Subcutaneous abdominal adipose tissue (tissue), 5 donors: ENCODE results near the gene ZFHX3.
"Not testable (repeated sequence)": the region's sequence is repeated elsewhere in the genome, so short reads cannot be mapped to it uniquely, and the experiment has no call there.

Experiments used
- H3K27ac ChIP-seq: one replicate; pipeline ENCODE4 v1.7.0; 2013; ENCODE audit warnings: low read depth, mild to moderate bottlenecking, inconsistent platforms, low read length, moderate library complexity
- H3K27me3 ChIP-seq, 5 donors: one replicate each; pipeline ENCODE4 v1.7.0; 2013; ENCODE audit warnings: low read length in 5 of 5, inconsistent platforms in 1 of 5; ENCODE audit not compliant: control insufficient read depth in 5 of 5, insufficient read depth in 4 of 5
- H3K36me3 ChIP-seq, 5 donors: one replicate each; pipeline ENCODE4 v1.7.0; 2013; ENCODE audit warnings: low read length in 5 of 5; ENCODE audit not compliant: control insufficient read depth in 5 of 5, insufficient read depth in 5 of 5
- H3K4me1 ChIP-seq, 5 donors: one replicate each; pipeline ENCODE4 v1.7.0; 2013; ENCODE audit warnings: low read length in 5 of 5, mild to moderate bottlenecking in 3 of 5, moderate library complexity in 1 of 5; ENCODE audit not compliant: control insufficient read depth in 5 of 5, insufficient read depth in 5 of 5
- H3K4me3 ChIP-seq, 5 donors: one replicate each; pipeline ENCODE4 v1.7.0; 2013; ENCODE audit warnings: low read length in 5 of 5, low read depth in 1 of 5
- H3K9ac ChIP-seq, 5 donors: one replicate each; pipeline ENCODE4 v1.7.0; 2013; ENCODE audit warnings: low read length in 5 of 5, mild to moderate bottlenecking in 4 of 5, moderate library complexity in 3 of 5
- H3K9me3 ChIP-seq, 5 donors: one replicate each; pipeline ENCODE4 v1.7.0; 2013; ENCODE audit warnings: low read length in 5 of 5; ENCODE audit not compliant: control insufficient read depth in 5 of 5
- donor health status: healthy.
- donor health status: healthy.
- donor health status: healthy.
- donor health status: healthy.
- donor health status: healthy.

The ZFHX3 gene

DNA sequence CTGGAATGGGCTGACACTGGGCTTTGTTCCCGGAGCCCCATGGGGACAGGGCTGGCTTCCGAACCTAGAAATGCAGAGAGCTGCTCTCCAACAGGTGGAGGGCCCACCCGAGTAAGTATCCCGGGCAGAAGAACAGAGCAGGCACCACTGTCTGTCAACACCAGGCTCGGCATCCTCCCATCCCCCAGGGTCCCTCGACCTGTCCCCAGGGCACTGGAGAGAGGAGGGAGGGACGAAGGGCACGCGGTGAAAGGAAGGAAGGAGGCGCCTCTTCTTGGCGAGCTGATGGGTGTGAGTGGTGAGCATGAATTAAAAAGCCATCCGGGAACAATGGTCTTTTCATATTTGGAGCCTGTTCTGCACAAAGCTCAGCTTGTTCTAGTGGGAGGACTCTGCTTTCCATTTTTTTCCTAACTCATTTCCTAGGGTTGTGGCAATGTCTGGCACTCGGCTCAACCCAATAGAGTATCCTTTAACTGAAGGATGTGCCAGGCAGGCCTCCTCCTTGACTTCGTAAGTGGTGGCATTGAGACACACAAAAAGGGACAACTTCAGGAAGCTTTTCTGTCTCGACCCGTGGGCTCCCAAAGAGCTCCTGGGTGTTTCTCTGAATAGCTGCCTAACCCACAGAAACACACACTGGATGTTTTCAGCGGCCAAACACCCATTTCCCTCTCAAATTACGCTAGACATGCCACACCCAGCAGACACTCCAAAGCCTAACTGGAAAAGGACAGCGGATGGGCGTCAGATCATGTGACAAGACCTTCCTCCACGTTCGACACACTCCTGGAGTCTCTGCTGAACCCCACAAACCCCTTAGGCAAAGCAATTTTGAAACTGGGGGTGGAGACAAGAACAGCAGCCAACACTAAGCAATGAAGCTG lies 47.7 kb downstream of the ZFHX3 start:
- Histone ChIP-seq H3K27me3 (peaks cover 0 to 3% (median 0%) of the 10 kb centered on the region in 5 donors), H3K36me3 (no peaks in the 10 kb centered on the region), H3K9ac (peak overlapping the region in 2 of 5 donors; percentile 11 to 57), H3K9me3 (peaks cover 0 to 5% (median 5%) of the 10 kb centered on the region in 5 donors), H3K4me3 (peak overlapping the region; percentile 15 to 56 (median 40)), H3K27ac (peak overlapping the region; percentile 26), H3K4me1 (peaks cover 14 to 59% (median 43%) of the 10 kb centered on the region in 5 donors)

DNA sequence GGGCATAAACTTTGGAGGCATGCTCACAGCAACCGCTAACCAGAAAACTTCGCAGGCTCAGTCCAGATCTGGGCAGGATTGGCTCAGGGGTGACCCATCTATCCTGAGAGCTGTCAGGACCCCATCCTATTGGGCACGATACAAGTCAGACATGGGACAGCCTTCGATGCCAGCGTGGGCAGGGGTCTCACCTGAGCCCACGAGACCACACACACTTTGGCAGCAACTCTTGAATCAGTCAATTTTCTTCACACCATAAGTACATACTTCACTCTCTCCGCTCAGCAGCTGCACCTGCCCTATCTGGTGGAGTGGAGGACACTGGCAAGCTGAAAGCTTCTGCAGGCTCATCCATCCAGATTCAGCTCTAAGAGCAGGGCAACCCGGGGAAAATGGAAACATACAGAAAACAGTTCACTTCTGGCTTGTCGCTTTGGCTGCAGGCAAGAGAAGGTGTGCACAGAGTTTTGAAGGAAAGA lies 48.3 kb downstream of the ZFHX3 start:
- no peaks in the 10 kb centered on the region for H3K36me3 ChIP-seq
- H3K9me3 ChIP-seq = peaks cover 0 to 5% (median 5%) of the 10 kb centered on the region in 5 donors
- H3K4me3 ChIP-seq = peak overlapping the region in 3 of 5 donors; percentile 35 to 56 (median 49)
- H3K4me1 ChIP-seq = peaks cover 14 to 56% (median 46%) of the 10 kb centered on the region in 5 donors
- peaks cover 0 to 3% (median 0%) of the 10 kb centered on the region in 5 donors for H3K27me3 ChIP-seq
- no peak overlapping the region for H3K9ac ChIP-seq
- H3K27ac ChIP-seq = no peak overlapping the region

- H3K9me3 ChIP-seq = peaks cover 0 to 5% (median 5%) of the 10 kb centered on the region in 5 donors
- H3K4me1 ChIP-seq = peaks cover 14 to 61% (median 52%) of the 10 kb centered on the region in 5 donors
- H3K36me3 ChIP-seq = no peaks in the 10 kb centered on the region
- no peak overlapping the region for H3K4me3 ChIP-seq
- H3K27me3 ChIP-seq = peaks cover 0 to 3% (median 0%) of the 10 kb centered on the region in 5 donors
- H3K9ac ChIP-seq = peak overlapping the region in 1 of 5 donors; percentile 1
- peak overlapping the region; percentile 59 for H3K27ac ChIP-seq
Observed at GRCh38 chr16:72997141-72997542, 50.8 kb downstream of the ZFHX3 start.

DNA sequence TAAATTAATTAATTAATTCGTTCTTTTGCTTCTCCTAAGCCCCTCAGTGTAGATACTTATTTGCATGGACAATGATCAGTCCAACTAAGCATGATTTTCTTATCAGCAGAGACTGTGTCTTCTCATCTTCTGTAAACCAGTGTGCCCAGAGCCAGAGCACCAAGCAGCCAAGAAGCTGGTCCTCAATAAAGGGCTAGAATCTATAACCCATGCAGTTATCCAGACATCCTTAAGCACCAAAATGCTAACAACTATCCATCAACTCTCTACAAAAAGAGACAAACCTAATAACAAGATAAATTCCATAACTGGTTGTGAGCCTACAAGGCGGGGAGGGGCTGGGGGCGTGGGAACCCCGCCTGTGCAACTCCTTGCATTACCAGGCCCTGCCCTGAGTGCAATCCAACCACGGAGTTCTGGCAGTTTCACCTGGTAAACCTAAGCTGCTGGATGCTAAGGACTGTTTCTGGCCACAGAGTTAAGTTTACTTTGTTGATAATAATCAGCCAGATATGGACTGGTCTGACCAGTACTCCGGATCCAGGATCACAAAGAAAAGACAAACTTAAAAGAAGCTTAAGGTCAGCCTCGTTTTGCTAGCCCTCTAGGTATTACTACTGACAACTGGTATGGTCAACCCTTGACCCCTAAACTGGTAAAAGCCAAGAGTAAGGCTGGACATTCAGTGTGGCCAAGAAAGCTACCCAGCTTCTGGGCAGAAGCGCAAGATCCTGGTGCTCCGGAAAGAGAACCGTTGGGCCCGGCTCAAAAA lies 51.5 kb downstream of the ZFHX3 start:
- Histone ChIP-seq H3K4me1 (peaks cover 14 to 66% (median 58%) of the 10 kb centered on the region in 5 donors), H3K9ac (peak overlapping the region in 1 of 5 donors; percentile 1), H3K4me3 (no peak overlapping the region), H3K9me3 (peaks cover 0 to 5% (median 5%) of the 10 kb centered on the region in 5 donors), H3K27ac (peak overlapping the region; percentile 59), H3K27me3 (peaks cover 0 to 3% (median 0%) of the 10 kb centered on the region in 5 donors), H3K36me3 (no peaks in the 10 kb centered on the region)

GRCh38 chr16:72995882-72996270 lies 52.1 kb downstream of the ZFHX3 start:
- not testable (repeated sequence) for H3K4me3 ChIP-seq, H3K27me3 ChIP-seq, H3K36me3 ChIP-seq, H3K9ac ChIP-seq, H3K9me3 ChIP-seq, H3K27ac ChIP-seq
- H3K4me1 ChIP-seq = peaks cover 14 to 69% (median 57%) of the 10 kb centered on the region in 5 donors

DNA sequence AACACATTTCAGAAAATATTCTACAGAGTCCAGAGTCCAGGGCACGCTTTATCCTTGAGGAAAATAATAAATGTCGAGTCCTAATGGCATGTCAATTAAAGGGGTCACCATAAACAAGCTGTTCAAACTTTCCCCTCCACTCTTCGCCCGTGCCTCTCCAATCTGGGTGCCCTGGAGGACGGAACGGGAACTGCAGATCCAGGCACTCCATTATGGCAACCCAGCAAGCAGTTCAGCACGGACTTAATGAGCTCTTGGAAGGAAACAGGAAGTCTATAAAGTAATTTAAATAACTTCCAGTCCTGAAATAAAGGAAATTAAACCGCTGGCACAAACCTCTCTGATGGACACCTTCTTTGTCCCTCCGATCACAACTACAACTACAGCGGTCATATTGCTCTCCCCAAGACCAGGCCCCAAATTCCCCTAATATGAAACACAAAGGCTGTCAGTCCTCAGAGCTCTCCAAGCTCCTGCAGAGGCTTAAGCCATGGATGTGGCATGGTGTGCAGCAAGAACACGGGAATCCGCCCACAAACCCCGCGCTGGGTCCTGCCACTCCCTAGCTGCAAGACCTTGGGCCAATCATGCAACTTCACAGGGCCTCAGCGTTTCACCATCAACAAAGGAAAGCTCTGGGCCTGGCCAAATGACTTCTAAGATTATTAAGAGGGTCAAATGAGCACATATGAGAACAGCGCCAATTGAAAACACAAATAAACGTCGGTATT lies 52.6 kb downstream of the ZFHX3 start:
- peaks cover 14 to 67% (median 55%) of the 10 kb centered on the region in 5 donors for H3K4me1 ChIP-seq
- H3K9ac ChIP-seq = no peak overlapping the region
- no peak overlapping the region for H3K27ac ChIP-seq
- H3K27me3 ChIP-seq = peaks cover 0 to 3% (median 0%) of the 10 kb centered on the region in 5 donors
- no peaks in the 10 kb centered on the region for H3K36me3 ChIP-seq
- no peaks in the 10 kb centered on the region for H3K9me3 ChIP-seq
- H3K4me3 ChIP-seq = no peak overlapping the region

- peaks cover 5 to 61% (median 42%) of the 10 kb centered on the region in 5 donors for H3K4me1 ChIP-seq
- no peaks in the 10 kb centered on the region for H3K36me3 ChIP-seq
- H3K9ac ChIP-seq = no peak overlapping the region
- H3K4me3 ChIP-seq = no peak overlapping the region
- H3K27me3 ChIP-seq = peaks cover 0 to under 1% (median 0%) of the 10 kb centered on the region in 5 donors
- H3K9me3 ChIP-seq = no peaks in the 10 kb centered on the region
- H3K27ac ChIP-seq = no peak overlapping the region
Observed at GRCh38 chr16:72992142-72992601, 55.8 kb downstream of the ZFHX3 start.

GRCh38 chr16:72991644-72992043 lies 56.3 kb downstream of the ZFHX3 start:
- no peak overlapping the region for H3K27ac ChIP-seq
- H3K27me3 ChIP-seq = no peaks in the 10 kb centered on the region
- H3K4me3 ChIP-seq = no peak overlapping the region
- H3K4me1 ChIP-seq = peaks cover 3 to 56% (median 37%) of the 10 kb centered on the region in 5 donors
- no peaks in the 10 kb centered on the region for H3K36me3 ChIP-seq
- H3K9ac ChIP-seq = no peak overlapping the region
- H3K9me3 ChIP-seq = no peaks in the 10 kb centered on the region

- H3K27me3 ChIP-seq = no peaks in the 10 kb centered on the region
- no peak overlapping the region for H3K4me3 ChIP-seq
- H3K9me3 ChIP-seq = no peaks in the 10 kb centered on the region
- peaks cover 3 to 57% (median 34%) of the 10 kb centered on the region in 5 donors for H3K4me1 ChIP-seq
- H3K36me3 ChIP-seq = no peaks in the 10 kb centered on the region
- no peak overlapping the region for H3K27ac ChIP-seq
- no peak overlapping the region for H3K9ac ChIP-seq
Observed at GRCh38 chr16:72991211-72991610, 56.7 kb downstream of the ZFHX3 start.
